ENCODE results near the gene TMEM163.
"Not testable (repeated sequence)": the region's sequence is repeated elsewhere in the genome, so short reads cannot be mapped to it uniquely, and the experiment has no call there.

Gene TMEM163

GRCh38 chr2:134621939-134622705 is 96.7 kb downstream of the TMEM163 start:
- no peak for DNase-seq (ENCODE audit: low spot score)

- no peak for DNase-seq (ENCODE audit: low spot score)
Measured at GRCh38 chr2:134619250-134619649, 99.5 kb downstream of the TMEM163 start.

- not testable (repeated sequence) for DNase-seq (ENCODE audit: low spot score)
Measured at GRCh38 chr2:134615480-134615879, 103.3 kb downstream of the TMEM163 start.

- no peak for DNase-seq (ENCODE audit: low spot score)
Measured at GRCh38 chr2:134611316-134611715, 107.5 kb downstream of the TMEM163 start.

GRCh38 chr2:134610871-134611270 is 107.9 kb downstream of the TMEM163 start:
- DNase-seq (ENCODE audit: low spot score) = no peak

- DNase-seq (ENCODE audit: low spot score) = no peak
Measured at GRCh38 chr2:134609924-134610513, 108.8 kb downstream of the TMEM163 start.

GRCh38 chr2:134603966-134604365 is 114.8 kb downstream of the TMEM163 start:
- no peak for DNase-seq (ENCODE audit: low spot score)

GRCh38 chr2:134602666-134603065 is 116.1 kb downstream of the TMEM163 start:
- DNase-seq (ENCODE audit: low spot score) = no peak

GRCh38 chr2:134601264-134601663 is 117.5 kb downstream of the TMEM163 start:
- DNase-seq (ENCODE audit: low spot score) = no peak

GRCh38 chr2:134600208-134600607 is 118.6 kb downstream of the TMEM163 start:
- no peak for DNase-seq (ENCODE audit: low spot score)

- DNase-seq (ENCODE audit: low spot score) = no peak
Measured at GRCh38 chr2:134599236-134599635, 119.6 kb downstream of the TMEM163 start.

GRCh38 chr2:134594399-134594798 is 124.4 kb downstream of the TMEM163 start:
- no peak for DNase-seq (ENCODE audit: low spot score)

- no peak for DNase-seq (ENCODE audit: low spot score)
Measured at GRCh38 chr2:134593519-134593918, 125.3 kb downstream of the TMEM163 start.

- no peak for DNase-seq (ENCODE audit: low spot score)
Measured at GRCh38 chr2:134592377-134592776, 126.4 kb downstream of the TMEM163 start.

GRCh38 chr2:134591526-134591925 is 127.3 kb downstream of the TMEM163 start:
- no peak for DNase-seq (ENCODE audit: low spot score)

GRCh38 chr2:134590679-134591078 is 128.1 kb downstream of the TMEM163 start:
- no peak for DNase-seq (ENCODE audit: low spot score)

- DNase-seq (ENCODE audit: low spot score) = not testable (repeated sequence)
Measured at GRCh38 chr2:134589171-134590083, 129.4 kb downstream of the TMEM163 start.

GRCh38 chr2:134588556-134588955 is 130.2 kb downstream of the TMEM163 start:
- DNase-seq (ENCODE audit: low spot score) = no peak

GRCh38 chr2:134586326-134586965 is 132.4 kb downstream of the TMEM163 start:
- no peak for DNase-seq (ENCODE audit: low spot score)

- no peak for DNase-seq (ENCODE audit: low spot score)
Measured at GRCh38 chr2:134583997-134584520, 134.7 kb downstream of the TMEM163 start.

- no peak for DNase-seq (ENCODE audit: low spot score)
Measured at GRCh38 chr2:134583462-134583861, 135.3 kb downstream of the TMEM163 start.

- no peak for DNase-seq (ENCODE audit: low spot score)
Measured at GRCh38 chr2:134582547-134582899, 136.3 kb downstream of the TMEM163 start.

All from NAMALWA (cell line).